Tibial nerve (tissue), 4 donors: Measurements from ENCODE around the gene UPF3A.

ENCODE experiments used
- CTCF ChIP-seq, 5 experiments: fragments of 200-600 bp in 3 of 5; fragments of 450-650 bp in 2 of 5; sonication (generic) in 3 of 5; IDR thresholded peaks; one replicate each; pipeline ENCODE4 v1.5.1; 2016 to 2019; ENCODE audit warnings: antibody characterized with exemption in 5 of 5, mild to moderate bottlenecking in 3 of 5, moderate library complexity in 2 of 5
- EP300 ChIP-seq, 2 donors: sonication (generic); formaldehyde crosslinking; IDR thresholded peaks; one replicate each; pipeline ENCODE4 v1.6.1; 2017; ENCODE audit warnings: antibody characterized with exemption in 2 of 2, mild to moderate bottlenecking in 1 of 2
- POLR2A ChIP-seq, 2 donors: fragments of 450-650 bp; IDR thresholded peaks; one replicate each; pipeline ENCODE4 v1.6.1; 2017; ENCODE audit warnings: antibody characterized with exemption in 2 of 2, mild to moderate bottlenecking in 2 of 2, moderate library complexity in 2 of 2

GRCh38 chr13:114323349-114323748, 41.9 kb downstream of the UPF3A start:
- no peak for TF ChIP-seq CTCF (IDR thresholded peaks at IDR 0.05)
- no peak for TF ChIP-seq EP300 (IDR thresholded peaks at IDR 0.05)
- TF ChIP-seq POLR2A (IDR thresholded peaks at IDR 0.05) = no peak
